ENCODE data around the gene HDAC8. TPM values are rescaled to one million over a fixed set of nuclear protein-coding genes. Genes with fewer than 3 reads are reported as not detected.

The HDAC8 gene
- total RNA-seq, 2 donors from 2014 or later: 32.5 to 63.8 TPM

DNA sequence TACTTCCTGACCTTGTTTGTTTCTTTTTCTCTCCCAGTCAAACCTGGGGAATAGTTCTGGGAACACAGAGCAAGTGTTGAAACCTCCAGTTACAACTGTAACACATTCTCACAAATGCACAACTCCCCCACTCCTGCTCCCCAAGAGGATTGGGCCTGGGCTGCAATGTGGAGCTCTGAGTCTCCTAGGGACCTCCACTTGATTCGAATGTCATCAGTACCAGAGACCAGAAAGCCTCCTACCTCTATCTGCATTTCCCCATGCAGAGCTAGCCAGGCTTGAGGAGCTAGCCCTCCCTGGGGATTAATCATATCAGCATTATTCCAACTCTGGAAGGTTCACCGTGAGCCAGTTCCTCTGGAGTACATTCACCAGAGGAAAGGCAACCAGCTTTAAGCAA is 225.3 kb downstream of the HDAC8 start:
- TF ChIP-seq, protein P1, sequence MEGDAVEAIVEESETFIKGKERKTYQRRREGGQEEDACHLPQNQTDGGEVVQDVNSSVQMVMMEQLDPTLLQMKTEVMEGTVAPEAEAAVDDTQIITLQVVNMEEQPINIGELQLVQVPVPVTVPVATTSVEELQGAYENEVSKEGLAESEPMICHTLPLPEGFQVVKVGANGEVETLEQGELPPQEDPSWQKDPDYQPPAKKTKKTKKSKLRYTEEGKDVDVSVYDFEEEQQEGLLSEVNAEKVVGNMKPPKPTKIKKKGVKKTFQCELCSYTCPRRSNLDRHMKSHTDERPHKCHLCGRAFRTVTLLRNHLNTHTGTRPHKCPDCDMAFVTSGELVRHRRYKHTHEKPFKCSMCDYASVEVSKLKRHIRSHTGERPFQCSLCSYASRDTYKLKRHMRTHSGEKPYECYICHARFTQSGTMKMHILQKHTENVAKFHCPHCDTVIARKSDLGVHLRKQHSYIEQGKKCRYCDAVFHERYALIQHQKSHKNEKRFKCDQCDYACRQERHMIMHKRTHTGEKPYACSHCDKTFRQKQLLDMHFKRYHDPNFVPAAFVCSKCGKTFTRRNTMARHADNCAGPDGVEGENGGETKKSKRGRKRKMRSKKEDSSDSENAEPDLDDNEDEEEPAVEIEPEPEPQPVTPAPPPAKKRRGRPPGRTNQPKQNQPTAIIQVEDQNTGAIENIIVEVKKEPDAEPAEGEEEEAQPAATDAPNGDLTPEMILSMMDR (IDR thresholded peaks at IDR 0.05): no peak
- DNase-seq (ENCODE audit: low spot score) (no peak), ATAC-seq (ENCODE audit: insufficient number of reproducible peaks, low FRiP score, low read depth) (no peak)
- H3K36me3 ChIP-seq: no peaks in the 10 kb centered on the region
- H3K4me3 ChIP-seq: no peak overlapping the region
- no peaks in the 10 kb centered on the region for H3K9me3 ChIP-seq
- H3K4me1 ChIP-seq (ENCODE audit: control insufficient read depth in 1 of 2, low read depth in 2 of 2): no peaks in the 10 kb centered on the region
- H3K27ac ChIP-seq: no peak overlapping the region
- no peaks in the 10 kb centered on the region for H3K27me3 ChIP-seq (replicated peaks; ENCODE audit: insufficient read depth)

DNA sequence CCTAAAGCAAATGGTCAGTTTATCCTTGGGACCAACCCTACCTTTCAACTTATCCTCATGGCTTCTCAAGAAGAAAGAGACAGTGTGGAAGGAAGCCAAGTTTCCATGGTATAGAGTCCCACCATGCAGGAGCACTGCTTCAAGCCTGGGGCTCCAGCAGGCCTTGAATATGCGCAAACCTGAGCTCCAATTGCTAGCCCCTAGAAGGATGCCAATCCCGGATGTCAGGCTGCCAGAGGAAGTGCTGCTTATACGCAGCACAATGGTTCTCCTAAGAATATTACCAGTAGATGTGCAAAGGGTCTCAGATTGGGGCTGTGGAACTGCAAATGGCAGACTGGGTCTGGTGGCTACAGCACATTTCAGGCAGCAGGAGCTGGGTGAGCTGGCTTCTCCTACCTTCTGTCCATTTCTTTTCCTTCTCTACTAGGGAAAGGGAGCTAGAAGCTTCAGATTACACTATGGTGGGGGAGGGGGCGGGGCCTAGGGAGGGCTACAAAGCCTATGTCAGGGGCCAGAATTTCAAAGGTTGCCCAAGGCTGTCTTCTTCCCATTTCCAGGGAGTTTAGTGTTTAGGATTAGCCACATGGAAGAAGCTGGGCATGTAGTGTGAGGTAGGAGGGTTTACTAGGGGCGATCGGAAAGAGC is 226.2 kb downstream of the HDAC8 start:
- Histone ChIP-seq H3K36me3 (no peaks in the 10 kb centered on the region), H3K4me3 (no peak overlapping the region), H3K4me1 (ENCODE audit: control insufficient read depth in 1 of 2, low read depth in 2 of 2) (no peaks in the 10 kb centered on the region), H3K27ac (no peak overlapping the region), H3K9me3 (no peaks in the 10 kb centered on the region), H3K27me3 (replicated peaks; ENCODE audit: insufficient read depth) (no peaks in the 10 kb centered on the region)
- DNase-seq (ENCODE audit: low spot score) (no peak), ATAC-seq (ENCODE audit: insufficient number of reproducible peaks, low FRiP score, low read depth) (no peak)
- TF ChIP-seq, protein P1 (IDR thresholded peaks at IDR 0.05): no peak

DNA sequence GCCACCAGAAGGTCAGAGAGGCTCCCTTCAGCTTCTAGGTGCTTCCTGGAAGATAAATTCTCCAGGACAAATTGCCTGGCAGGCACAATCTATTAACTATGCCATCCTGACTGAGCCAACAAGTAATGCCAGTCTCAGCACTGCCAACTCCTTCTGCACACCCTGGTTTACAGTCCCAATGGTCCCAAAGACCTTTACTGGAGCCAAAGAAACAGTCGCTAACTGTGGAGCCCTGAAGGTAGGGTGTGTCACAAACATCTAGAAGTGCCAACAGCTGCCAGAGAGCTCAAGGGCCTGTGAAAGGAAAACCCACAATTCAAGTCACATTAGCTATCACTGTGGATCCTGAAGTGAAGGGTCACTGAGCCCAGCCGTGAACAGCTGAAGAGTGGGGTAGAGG is 232.0 kb downstream of the HDAC8 start:
- no peaks in the 10 kb centered on the region for H3K9me3 ChIP-seq
- H3K27me3 ChIP-seq (replicated peaks; ENCODE audit: insufficient read depth): no peaks in the 10 kb centered on the region
- TF ChIP-seq, protein P1 (IDR thresholded peaks at IDR 0.05): no peak
- no peak overlapping the region for H3K4me3 ChIP-seq
- H3K4me1 ChIP-seq (ENCODE audit: control insufficient read depth in 1 of 2, low read depth in 2 of 2): no peaks in the 10 kb centered on the region
- H3K27ac ChIP-seq: no peak overlapping the region
- H3K36me3 ChIP-seq: no peaks in the 10 kb centered on the region
- ATAC-seq (ENCODE audit: insufficient number of reproducible peaks, low FRiP score, low read depth) (no peak), DNase-seq (ENCODE audit: low spot score) (no peak)

DNA sequence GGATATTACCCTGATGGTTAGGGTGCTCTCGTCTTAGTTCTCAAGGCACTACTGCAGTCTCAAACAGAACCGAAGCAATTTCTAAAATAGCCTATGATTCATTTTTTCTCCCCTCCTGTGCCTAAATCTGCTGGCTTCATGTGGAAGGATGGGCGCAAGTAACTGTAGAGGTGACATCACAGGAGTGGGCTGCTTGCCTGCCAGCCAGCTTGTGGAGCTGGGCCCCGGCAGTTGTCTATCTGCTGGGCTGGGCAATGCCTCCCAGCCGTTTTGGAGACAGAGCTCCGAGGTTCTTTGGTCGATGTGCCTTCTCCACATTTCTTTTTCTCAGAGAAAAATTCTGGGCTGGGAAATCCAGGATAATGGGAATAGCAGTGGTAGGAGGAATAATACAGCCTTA is 232.6 kb downstream of the HDAC8 start:
- TF ChIP-seq, protein P1 (IDR thresholded peaks at IDR 0.05): no peak
- ATAC-seq (ENCODE audit: insufficient number of reproducible peaks, low FRiP score, low read depth): no peak
- Histone ChIP-seq H3K36me3 (no peaks in the 10 kb centered on the region), H3K4me3 (no peak overlapping the region), H3K9me3 (no peaks in the 10 kb centered on the region), H3K27me3 (replicated peaks; ENCODE audit: insufficient read depth) (no peaks in the 10 kb centered on the region), H3K4me1 (ENCODE audit: control insufficient read depth in 1 of 2, low read depth in 2 of 2) (no peaks in the 10 kb centered on the region), H3K27ac (no peak overlapping the region)
- DNase-seq (ENCODE audit: low spot score): no peak

DNA sequence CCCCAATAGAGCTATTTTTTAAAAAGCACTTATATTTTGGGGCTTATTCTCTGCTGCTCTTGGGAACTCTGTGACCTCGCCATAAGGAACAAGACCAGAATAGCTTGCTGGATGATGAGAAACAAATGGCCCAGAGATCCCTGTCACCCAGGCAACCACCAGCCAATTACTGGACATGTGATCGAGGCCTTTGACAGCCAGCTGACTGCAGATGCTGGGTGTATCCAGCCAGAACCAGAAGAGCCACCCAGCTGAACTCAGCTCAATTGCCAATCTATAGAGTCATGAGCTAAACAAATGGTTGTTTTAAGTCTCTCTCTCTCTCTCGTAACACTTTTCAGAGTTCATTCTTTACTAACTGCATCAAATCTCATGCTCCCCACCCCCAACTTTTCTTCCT is 242.5 kb downstream of the HDAC8 start:
- H3K36me3 ChIP-seq: no peaks in the 10 kb centered on the region
- H3K4me3 ChIP-seq: no peak overlapping the region
- TF ChIP-seq, protein P1 (IDR thresholded peaks at IDR 0.05): no peak
- no peak overlapping the region for H3K27ac ChIP-seq
- ATAC-seq (ENCODE audit: insufficient number of reproducible peaks, low FRiP score, low read depth) (no peak), DNase-seq (ENCODE audit: low spot score) (no peak)
- no peaks in the 10 kb centered on the region for H3K27me3 ChIP-seq (replicated peaks; ENCODE audit: insufficient read depth)
- H3K4me1 ChIP-seq (ENCODE audit: control insufficient read depth in 1 of 2, low read depth in 2 of 2): no peaks in the 10 kb centered on the region
- H3K9me3 ChIP-seq: no peaks in the 10 kb centered on the region

Measured in thoracic aorta (tissue), 2 donors.